ENCODE measurements around the gene CDYL.

Gene CDYL

GRCh38 chr6:4903751-4904370 is 127.7 kb downstream of the CDYL start:
- intact Hi-C loops (cut with DNase I; ENCODE audit: low total_unique reads): no loop called here
- Histone ChIP-seq H3K9me3 (no peaks in the 10 kb centered on the region), H3K27ac (no peak overlapping the region), H3K4me3 (no peak overlapping the region), H3K36me3 (peaks cover 4 to 8% (median 8%) of the 10 kb centered on the region in 3 donors), H3K27me3 (no peaks in the 10 kb centered on the region), H3K4me1 (peaks cover 0 to 23% (median 4%) of the 10 kb centered on the region in 4 donors)
- no peak for TF ChIP-seq CTCF (IDR thresholded peaks at IDR 0.05)
- DNase-seq: no peak

GRCh38 chr6:4904461-4905025 is 128.3 kb downstream of the CDYL start:
- H3K36me3 ChIP-seq: peaks cover 8 to 10% (median 8%) of the 10 kb centered on the region in 3 donors
- H3K9me3 ChIP-seq: no peaks in the 10 kb centered on the region
- H3K4me1 ChIP-seq: peaks cover 0 to 23% (median 4%) of the 10 kb centered on the region in 4 donors
- no peaks in the 10 kb centered on the region for H3K27me3 ChIP-seq
- intact Hi-C loops (cut with DNase I; ENCODE audit: low total_unique reads): no loop called here
- TF ChIP-seq CTCF (IDR thresholded peaks at IDR 0.05): no peak
- no peak overlapping the region for H3K4me3 ChIP-seq
- H3K27ac ChIP-seq: no peak overlapping the region
- DNase-seq: no peak

GRCh38 chr6:4905826-4906225 is 129.6 kb downstream of the CDYL start:
- Histone ChIP-seq H3K4me1 (peaks cover 0 to 23% (median 4%) of the 10 kb centered on the region in 4 donors), H3K4me3 (no peak overlapping the region), H3K9me3 (no peaks in the 10 kb centered on the region), H3K27me3 (no peaks in the 10 kb centered on the region), H3K36me3 (peaks cover 8 to 12% (median 8%) of the 10 kb centered on the region in 3 donors), H3K27ac (no peak overlapping the region)
- no peak for DNase-seq
- no peak for TF ChIP-seq CTCF (IDR thresholded peaks at IDR 0.05)
- intact Hi-C loops (cut with DNase I; ENCODE audit: low total_unique reads): no loop called here

GRCh38 chr6:4906293-4907276 is 130.4 kb downstream of the CDYL start:
- H3K27me3 ChIP-seq: no peaks in the 10 kb centered on the region
- peak overlapping the region in 1 of 2 donors; percentile 10 for H3K4me3 ChIP-seq
- H3K27ac ChIP-seq: no peak overlapping the region
- no peaks in the 10 kb centered on the region for H3K9me3 ChIP-seq
- DNase-seq: no peak
- intact Hi-C loops (cut with DNase I; ENCODE audit: low total_unique reads): no loop called here
- TF ChIP-seq CTCF (IDR thresholded peaks at IDR 0.05): no peak
- peaks cover 0 to 23% (median 4%) of the 10 kb centered on the region in 4 donors for H3K4me1 ChIP-seq
- H3K36me3 ChIP-seq: peaks cover 8 to 12% (median 8%) of the 10 kb centered on the region in 3 donors

- peaks cover 0 to 23% (median 4%) of the 10 kb centered on the region in 4 donors for H3K4me1 ChIP-seq
- no peak for TF ChIP-seq CTCF (IDR thresholded peaks at IDR 0.05)
- no peaks in the 10 kb centered on the region for H3K27me3 ChIP-seq
- DNase-seq: no peak
- intact Hi-C loops (cut with DNase I; ENCODE audit: low total_unique reads): no loop called here
- H3K36me3 ChIP-seq: peaks cover 2 to 12% (median 8%) of the 10 kb centered on the region in 3 donors
- H3K27ac ChIP-seq: no peak overlapping the region
- no peaks in the 10 kb centered on the region for H3K9me3 ChIP-seq
- H3K4me3 ChIP-seq: no peak overlapping the region
Observed at GRCh38 chr6:4907602-4908001, 131.4 kb downstream of the CDYL start.
